Loucy (cell line): Measurements from ENCODE around the gene MRPL48.
A peak's percentile ranks its signal among the peaks of the same experiment; 100 is the strongest.

Source experiments
- H2AFZ ChIP-seq: fragments of 200-600 bp; sonication (generic); 2 replicates; pipeline ENCODE4 v1.6.0; 2016; ENCODE audit warnings: antibody characterized with exemption, mild to moderate bottlenecking, low read length, moderate library complexity
- H3F3A ChIP-seq: fragments of 200-600 bp; 2 replicates; pipeline ENCODE4 v1.6.0; 2016; ENCODE audit warnings: antibody characterized with exemption, low read depth, mild to moderate bottlenecking
- H3K27me3 ChIP-seq: fragments of 200-600 bp; sonication (generic); 2 replicates; pipeline ENCODE4 v1.6.1; 2014; ENCODE audit warnings: low read length, mild to moderate bottlenecking; ENCODE audit not compliant: insufficient read depth, poor library complexity, severe bottlenecking
- H3K36me3 ChIP-seq: fragments of 200-600 bp; sonication (generic); 2 replicates; pipeline ENCODE4 v1.6.1; 2016; ENCODE audit warnings: low read length; ENCODE audit not compliant: insufficient read depth
- H3K4me1 ChIP-seq: fragments of 200-600 bp; sonication (generic); 2 replicates; pipeline ENCODE4 v1.5.1; 2014; ENCODE audit warnings: low read length, mild to moderate bottlenecking; ENCODE audit not compliant: insufficient read depth, poor library complexity, severe bottlenecking
- H3K4me2 ChIP-seq: fragments of 200-600 bp; sonication (generic); 2 replicates; pipeline ENCODE4 v1.6.0; 2014; ENCODE audit warnings: antibody characterized with exemption, low read length, low read depth, mild to moderate bottlenecking; ENCODE audit not compliant: poor library complexity, severe bottlenecking
- H3K4me3 ChIP-seq: fragments of 200-600 bp; sonication (generic); 2 replicates; pipeline ENCODE4 v1.5.1; 2014; ENCODE audit warnings: low read length, mild to moderate bottlenecking, mixed read lengths; ENCODE audit not compliant: poor library complexity, severe bottlenecking
- H3K79me2 ChIP-seq: fragments of 200-600 bp; sonication (generic); 2 replicates; pipeline ENCODE4 v1.6.1; 2014; ENCODE audit warnings: low read length; ENCODE audit not compliant: insufficient read depth
- H3K9ac ChIP-seq: fragments of 200-600 bp; sonication (generic); 2 replicates; pipeline ENCODE4 v1.6.0; 2014; ENCODE audit warnings: mild to moderate bottlenecking, low read depth, low read length, moderate library complexity; ENCODE audit not compliant: poor library complexity, severe bottlenecking
- H3K9me2 ChIP-seq: fragments of 200-600 bp; sonication (generic); replicated peaks from 2 replicates; pipeline ENCODE4 v1.6.1; 2016; ENCODE audit warnings: low read depth, low read length, mixed read lengths
- H3K9me3 ChIP-seq: fragments of 200-600 bp; sonication (generic); 2 replicates; pipeline ENCODE4 v1.6.1; 2014; ENCODE audit warnings: mild to moderate bottlenecking, antibody characterized with exemption, low read length, low read depth; ENCODE audit not compliant: insufficient read depth
- H4K20me1 ChIP-seq: fragments of 200-600 bp; sonication (generic); 2 replicates; pipeline ENCODE4 v1.6.0; 2014; ENCODE audit warnings: antibody characterized with exemption, low read length, mild to moderate bottlenecking; ENCODE audit not compliant: insufficient read depth, poor library complexity, severe bottlenecking
- CTCF ChIP-seq: fragments of 200-600 bp; sonication (generic); conservative IDR thresholded peaks from 2 replicates; pipeline ENCODE4 v1.5.1; 2014; ENCODE audit warnings: mild to moderate bottlenecking, antibody characterized with exemption, low read length
- EZH2phosphoT487 ChIP-seq: fragments of 200-600 bp; IDR thresholded peaks from 2 replicates; pipeline ENCODE4 v1.6.1; 2018; ENCODE audit warnings: antibody characterized with exemption, mild to moderate bottlenecking, moderate library complexity, borderline replicate concordance

MRPL48 gene

GRCh38 chr11:73907191-73907590 lies 119.5 kb downstream of the MRPL48 start:
- no peaks in the 10 kb centered on the region for H3K4me1 ChIP-seq
- H3K9me3 ChIP-seq = no peaks in the 10 kb centered on the region
- no peaks in the 10 kb centered on the region for H3F3A ChIP-seq
- peak; percentile 30 for TF ChIP-seq CTCF
- no peak for TF ChIP-seq EZH2phosphoT487
- H2AFZ ChIP-seq = no peak overlapping the region
- no peaks in the 10 kb centered on the region for H4K20me1 ChIP-seq
- no peaks in the 10 kb centered on the region for H3K79me2 ChIP-seq
- H3K9ac ChIP-seq = no peak overlapping the region
- H3K36me3 ChIP-seq = peaks cover 22% of the 10 kb centered on the region; the same call in 1 of the 2 replicates
- H3K4me3 ChIP-seq = no peak overlapping the region
- no peak overlapping the region for H3K4me2 ChIP-seq
- no peaks in the 10 kb centered on the region for H3K27me3 ChIP-seq
- no peaks in the 10 kb centered on the region for H3K9me2 ChIP-seq

- Histone ChIP-seq H3K9ac (no peak overlapping the region), H3K4me3 (no peak overlapping the region), H3K27me3 (no peaks in the 10 kb centered on the region), H3K36me3 (peaks cover 53% of the 10 kb centered on the region; the same call in 1 of the 2 replicates), H3F3A (no peaks in the 10 kb centered on the region), H4K20me1 (no peaks in the 10 kb centered on the region), H3K9me2 (no peaks in the 10 kb centered on the region), H3K4me2 (no peak overlapping the region), H2AFZ (no peak overlapping the region), H3K9me3 (no peaks in the 10 kb centered on the region), H3K4me1 (no peaks in the 10 kb centered on the region), H3K79me2 (no peaks in the 10 kb centered on the region)
- no peak for TF ChIP-seq EZH2phosphoT487
- no peak for TF ChIP-seq CTCF
Observed at GRCh38 chr11:73912026-73912425, 124.4 kb downstream of the MRPL48 start.

GRCh38 chr11:73913472-73913871 lies 125.8 kb downstream of the MRPL48 start:
- Histone ChIP-seq H3K9ac (no peak overlapping the region), H3K9me2 (no peaks in the 10 kb centered on the region), H3K4me3 (no peak overlapping the region), H3F3A (no peaks in the 10 kb centered on the region), H3K79me2 (no peaks in the 10 kb centered on the region), H3K27me3 (no peaks in the 10 kb centered on the region), H2AFZ (no peak overlapping the region), H4K20me1 (no peaks in the 10 kb centered on the region), H3K4me1 (no peaks in the 10 kb centered on the region), H3K9me3 (no peaks in the 10 kb centered on the region), H3K4me2 (no peak overlapping the region), H3K36me3 (peaks cover 63% of the 10 kb centered on the region; the same call in 1 of the 2 replicates)
- TF ChIP-seq EZH2phosphoT487 (no peak), CTCF (no peak)
